Effector memory CD8-positive, alpha-beta T cell (primary cell): Measurements from ENCODE around the gene MTHFS.

Experiments used
- ATAC-seq: fragments of 150-1000 bp; cut with Tn5 transposase; replicated peaks from 2 replicates; pipeline ENCODE4 v1.10.0; 2021; ENCODE audit warnings: mild to moderate bottlenecking, moderate library complexity
- DNase-seq, 3 experiments: peaks; one replicate each; pipeline ENCODE4 v3.0.0; 2021
- H3K27ac Mint-ChIP-seq, 2 donors: one replicate each; pipeline ENCODE4 v1.8.0; 2022; ENCODE audit warnings: mild to moderate bottlenecking in 2 of 2, mixed read lengths in 2 of 2, moderate library complexity in 2 of 2
- H3K27me3 Mint-ChIP-seq, 2 donors: one replicate each; pipeline ENCODE4 v1.8.0; 2022; ENCODE audit warnings: mixed read lengths in 2 of 2
- H3K36me3 Mint-ChIP-seq: one replicate; pipeline ENCODE4 v1.8.0; 2022; ENCODE audit warnings: mild to moderate bottlenecking, moderate library complexity, mixed read lengths; ENCODE audit not compliant: insufficient read depth
- H3K4me1 Mint-ChIP-seq, 2 donors: one replicate each; pipeline ENCODE4 v1.8.0; 2022; ENCODE audit warnings: low read depth in 2 of 2, mixed read lengths in 2 of 2
- H3K4me3 Mint-ChIP-seq, 2 donors: one replicate each; pipeline ENCODE4 v1.8.0; 2022; ENCODE audit warnings: mild to moderate bottlenecking in 2 of 2, mixed read lengths in 2 of 2, moderate library complexity in 2 of 2
- H3K9me3 Mint-ChIP-seq, 2 donors: one replicate each; pipeline ENCODE4 v1.8.0; 2022; ENCODE audit warnings: mixed read lengths in 2 of 2

Gene MTHFS

DNA sequence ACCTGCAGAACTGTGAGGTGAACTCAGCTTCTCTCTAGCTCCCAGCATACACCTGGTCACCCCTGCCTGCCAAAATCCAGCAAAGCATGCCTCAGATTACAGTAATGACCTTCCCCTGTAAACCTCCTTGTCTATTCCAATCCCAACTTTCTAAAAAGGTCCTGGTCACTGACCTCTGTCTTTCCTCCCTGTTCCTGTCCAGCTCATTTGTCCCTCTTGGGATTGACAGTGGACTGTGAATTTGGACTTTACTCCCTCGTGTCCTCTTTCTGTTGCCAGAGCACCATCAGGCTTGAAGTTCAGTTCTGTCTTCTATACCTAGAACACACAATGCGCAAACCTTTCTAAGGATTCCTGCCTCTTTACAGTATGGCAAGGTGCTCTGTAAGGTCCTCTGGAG is 50.3 kb downstream of the MTHFS start:
- Mint-ChIP-seq H3K27me3 (no peaks in the 10 kb centered on the region), H3K36me3 (peaks cover 21% of the 10 kb centered on the region), H3K27ac (peak overlapping the region; percentile 39 to 62), H3K4me3 (no peak overlapping the region), H3K9me3 (no peaks in the 10 kb centered on the region), H3K4me1 (peaks cover 16 to 33% of the 10 kb centered on the region in 2 donors)
- DNase-seq (no peak), ATAC-seq (no peak)

DNA sequence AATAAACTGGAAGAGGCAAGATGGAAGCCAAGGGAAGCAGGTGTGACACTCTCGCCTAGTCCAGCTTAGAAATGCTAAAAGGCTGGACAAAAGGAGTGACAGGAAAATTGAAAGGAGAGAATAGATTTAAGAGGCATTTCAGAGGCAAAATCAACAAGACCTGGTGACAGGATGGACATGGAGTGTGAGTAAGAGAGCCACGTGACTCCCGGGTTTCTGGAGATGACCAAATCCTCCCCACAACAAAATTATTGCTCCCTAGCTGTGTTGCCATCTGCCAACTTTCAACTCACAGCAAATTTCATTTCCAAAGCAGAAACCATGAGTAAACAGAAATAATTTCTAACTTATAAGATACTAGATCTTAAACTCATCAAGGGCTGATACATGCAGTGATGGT is 52.6 kb downstream of the MTHFS start:
- ATAC-seq (no peak), DNase-seq (no peak)
- Mint-ChIP-seq H3K9me3 (no peaks in the 10 kb centered on the region), H3K27ac (peak overlapping the region in 1 of 2 donors; percentile 38), H3K4me1 (peaks cover 12 to 22% of the 10 kb centered on the region in 2 donors), H3K36me3 (peaks cover 28% of the 10 kb centered on the region), H3K4me3 (no peak overlapping the region), H3K27me3 (no peaks in the 10 kb centered on the region)

DNA sequence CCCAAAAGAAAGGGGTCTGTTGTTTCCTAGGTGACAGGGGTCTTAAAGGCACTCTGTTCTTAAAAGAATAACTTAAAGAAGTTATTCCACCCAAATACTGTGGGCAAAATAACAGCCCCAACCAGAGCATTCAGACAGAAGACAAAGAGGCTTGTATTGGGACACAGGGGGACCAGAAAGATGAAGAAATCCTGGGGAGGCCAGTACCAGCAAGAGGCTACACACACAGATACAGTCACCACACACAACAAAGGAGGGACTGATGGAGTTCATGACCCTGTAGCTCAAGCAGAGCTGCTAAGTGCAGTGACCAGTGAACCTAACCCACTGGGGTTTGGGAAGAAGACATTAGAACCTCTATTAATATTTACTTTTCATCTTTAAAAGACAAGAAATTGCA is 59.0 kb downstream of the MTHFS start:
- ATAC-seq, result no peak
- no peak overlapping the region for H3K27ac Mint-ChIP-seq
- no peaks in the 10 kb centered on the region for H3K9me3 Mint-ChIP-seq
- H3K4me3 Mint-ChIP-seq, result no peak overlapping the region
- H3K36me3 Mint-ChIP-seq, result peaks cover 26% of the 10 kb centered on the region
- DNase-seq, result no peak
- peaks cover 0 to 3% of the 10 kb centered on the region in 2 donors for H3K4me1 Mint-ChIP-seq
- H3K27me3 Mint-ChIP-seq, result no peaks in the 10 kb centered on the region

DNA sequence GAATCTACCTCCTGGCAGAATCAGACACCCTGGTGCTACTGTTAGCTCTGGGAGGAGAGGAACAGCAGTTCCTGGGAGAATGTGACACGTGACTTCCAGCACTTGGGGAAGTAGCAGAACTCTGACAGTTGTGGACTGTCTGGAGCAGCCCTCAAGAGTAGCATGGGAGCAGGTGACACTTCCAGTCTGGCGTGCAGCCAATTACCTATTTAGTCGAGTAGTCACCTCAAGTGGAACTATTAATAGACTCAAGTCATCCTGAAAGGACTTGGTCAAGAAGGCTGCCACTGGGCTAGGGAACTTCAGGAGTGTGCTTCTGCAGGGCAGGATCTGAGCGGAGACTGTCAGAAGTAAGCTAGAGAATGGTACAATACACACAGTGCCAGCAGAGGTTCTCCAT is 62.3 kb downstream of the MTHFS start:
- H3K4me3 Mint-ChIP-seq, result no peak overlapping the region
- H3K27ac Mint-ChIP-seq, result no peak overlapping the region
- peaks cover 9 to 12% of the 10 kb centered on the region in 2 donors for H3K4me1 Mint-ChIP-seq
- H3K9me3 Mint-ChIP-seq, result no peaks in the 10 kb centered on the region
- H3K27me3 Mint-ChIP-seq, result no peaks in the 10 kb centered on the region
- peaks cover 15% of the 10 kb centered on the region for H3K36me3 Mint-ChIP-seq
- DNase-seq (no peak), ATAC-seq (no peak)

DNA sequence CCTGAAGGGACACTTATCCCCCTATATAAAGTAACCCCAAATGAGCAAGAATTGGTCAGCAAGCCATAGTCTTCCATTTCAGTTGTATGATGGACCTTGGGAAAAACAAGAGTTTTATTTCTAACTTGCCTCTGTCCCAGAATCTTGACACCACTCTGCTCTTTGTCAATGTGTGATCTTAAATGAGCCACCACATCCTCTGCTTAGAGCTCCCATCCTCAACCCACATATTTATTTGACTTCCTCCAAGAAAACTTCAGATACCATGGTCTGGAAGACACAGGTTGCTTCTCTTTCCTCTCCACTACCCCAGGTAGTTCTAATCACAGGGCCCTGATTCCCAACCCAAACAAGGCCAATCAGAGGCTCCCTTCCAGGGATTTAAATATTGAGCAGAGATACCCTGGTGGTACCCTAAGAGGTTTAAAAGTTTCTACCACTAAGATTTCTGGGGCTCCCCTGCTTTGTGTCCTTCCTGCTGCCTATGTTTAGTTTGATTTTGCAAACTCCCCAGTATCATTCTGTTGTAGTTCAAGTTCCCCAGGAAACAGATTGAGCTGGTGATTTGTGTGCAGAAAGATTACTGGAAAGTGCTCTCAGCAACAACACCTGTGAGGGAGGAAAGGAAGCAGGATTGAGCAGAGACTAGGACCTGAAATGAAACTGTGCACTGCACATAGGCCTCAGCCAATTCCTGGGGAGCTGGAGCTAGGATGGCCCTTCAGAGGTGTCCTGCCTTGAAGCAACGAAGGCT is 64.3 kb downstream of the MTHFS start:
- ATAC-seq, result no peak
- Mint-ChIP-seq H3K27me3 (no peaks in the 10 kb centered on the region), H3K4me3 (no peak overlapping the region), H3K36me3 (no peaks in the 10 kb centered on the region), H3K4me1 (peaks cover 9 to 12% of the 10 kb centered on the region in 2 donors), H3K27ac (peak overlapping the region; percentile 20 to 76), H3K9me3 (no peaks in the 10 kb centered on the region)
- DNase-seq, result no peak

DNA sequence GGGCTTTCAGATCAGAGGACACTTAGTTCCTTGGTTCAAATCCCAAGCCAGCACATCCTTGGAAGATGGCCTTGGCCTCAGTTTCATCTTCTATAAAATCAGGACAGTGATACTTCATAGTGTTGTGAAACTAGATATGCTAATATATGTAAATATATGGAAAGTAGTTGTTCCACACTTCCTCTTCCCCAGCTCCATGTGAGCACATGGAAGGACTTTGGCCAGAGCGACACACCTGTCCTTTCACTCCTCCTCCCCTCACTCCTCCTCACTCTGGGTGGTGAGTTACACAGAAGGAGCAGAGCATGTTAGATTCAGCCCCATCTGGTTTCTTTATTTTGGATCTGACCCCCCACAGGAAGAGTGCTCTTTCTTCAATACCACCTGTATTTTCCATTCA is 65.2 kb downstream of the MTHFS start:
- peak overlapping the region in 1 of 2 donors; percentile 20 for H3K27ac Mint-ChIP-seq
- DNase-seq (no peak), ATAC-seq (no peak)
- no peak overlapping the region for H3K4me3 Mint-ChIP-seq
- H3K27me3 Mint-ChIP-seq, result no peaks in the 10 kb centered on the region
- no peaks in the 10 kb centered on the region for H3K36me3 Mint-ChIP-seq
- peaks cover 9 to 12% of the 10 kb centered on the region in 2 donors for H3K4me1 Mint-ChIP-seq
- H3K9me3 Mint-ChIP-seq, result no peaks in the 10 kb centered on the region

DNA sequence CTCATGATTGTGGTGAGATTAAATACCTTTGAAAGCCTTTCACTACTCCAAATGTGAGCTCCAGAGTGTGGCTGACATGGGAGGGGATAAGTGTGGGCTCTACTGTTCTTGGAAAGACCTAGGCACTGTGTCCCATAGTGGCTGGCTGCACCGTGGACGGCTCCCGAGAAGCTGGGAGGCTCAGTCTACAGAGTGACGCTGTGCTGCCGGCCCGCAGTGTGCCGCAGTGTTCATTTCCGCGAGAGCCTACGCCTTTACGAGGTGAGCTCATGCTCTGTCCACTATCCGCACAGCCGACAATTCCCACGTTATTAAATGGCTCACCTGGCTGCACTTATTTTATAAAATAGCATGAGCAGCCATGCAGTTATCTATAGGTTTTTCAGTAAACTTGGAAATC is 66.9 kb downstream of the MTHFS start:
- Mint-ChIP-seq H3K36me3 (no peaks in the 10 kb centered on the region), H3K9me3 (no peaks in the 10 kb centered on the region), H3K27ac (no peak overlapping the region), H3K27me3 (no peaks in the 10 kb centered on the region), H3K4me3 (no peak overlapping the region), H3K4me1 (peaks cover 9 to 12% of the 10 kb centered on the region in 2 donors)
- DNase-seq (no peak), ATAC-seq (no peak)

DNA sequence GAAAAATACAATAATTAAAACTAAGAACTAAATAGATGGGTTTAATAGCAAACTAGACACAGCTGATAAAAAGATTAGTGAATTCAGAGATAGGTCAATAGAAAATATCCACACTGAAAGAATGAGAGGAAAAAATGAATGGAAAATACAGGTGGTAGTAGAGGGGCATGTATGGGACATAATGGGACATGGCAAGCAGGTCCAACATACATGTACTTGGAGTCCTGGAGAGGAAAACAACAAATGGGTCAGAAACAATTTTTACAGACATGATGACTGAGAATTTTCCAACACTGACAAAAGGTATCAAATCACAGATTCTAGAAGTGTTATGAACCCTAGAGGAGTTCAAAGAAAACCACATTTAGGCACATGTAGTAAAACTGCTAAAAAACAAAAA is 68.4 kb downstream of the MTHFS start:
- no peaks in the 10 kb centered on the region for H3K9me3 Mint-ChIP-seq
- H3K4me1 Mint-ChIP-seq, result peaks cover 6 to 12% of the 10 kb centered on the region in 2 donors
- ATAC-seq (no peak), DNase-seq (no peak)
- no peaks in the 10 kb centered on the region for H3K36me3 Mint-ChIP-seq
- H3K27ac Mint-ChIP-seq, result no peak overlapping the region
- H3K4me3 Mint-ChIP-seq, result no peak overlapping the region
- no peaks in the 10 kb centered on the region for H3K27me3 Mint-ChIP-seq

DNA sequence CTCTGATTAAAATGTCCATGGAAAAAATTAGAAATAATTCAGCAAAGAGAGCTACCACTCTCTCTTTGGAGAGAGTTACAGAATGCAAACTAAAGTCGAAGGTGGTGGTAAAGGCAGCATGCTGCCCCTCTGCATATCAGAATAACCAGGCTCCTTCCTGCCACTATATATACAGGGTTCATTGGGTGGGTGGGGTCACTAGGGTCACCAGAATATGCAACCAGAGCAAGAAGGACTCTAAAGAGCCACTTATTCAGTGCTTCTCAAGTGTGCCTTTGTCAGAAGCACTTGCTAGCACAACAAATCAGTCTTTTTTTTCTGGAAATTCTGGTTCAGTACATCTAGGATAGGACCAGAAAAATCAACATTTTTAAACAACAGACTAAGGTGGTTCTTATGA is 70.0 kb downstream of the MTHFS start:
- Mint-ChIP-seq H3K4me3 (no peak overlapping the region), H3K9me3 (no peaks in the 10 kb centered on the region), H3K36me3 (no peaks in the 10 kb centered on the region), H3K4me1 (peaks cover 0 to 2% of the 10 kb centered on the region in 2 donors), H3K27ac (no peak overlapping the region), H3K27me3 (no peaks in the 10 kb centered on the region)
- DNase-seq (no peak), ATAC-seq (no peak)

DNA sequence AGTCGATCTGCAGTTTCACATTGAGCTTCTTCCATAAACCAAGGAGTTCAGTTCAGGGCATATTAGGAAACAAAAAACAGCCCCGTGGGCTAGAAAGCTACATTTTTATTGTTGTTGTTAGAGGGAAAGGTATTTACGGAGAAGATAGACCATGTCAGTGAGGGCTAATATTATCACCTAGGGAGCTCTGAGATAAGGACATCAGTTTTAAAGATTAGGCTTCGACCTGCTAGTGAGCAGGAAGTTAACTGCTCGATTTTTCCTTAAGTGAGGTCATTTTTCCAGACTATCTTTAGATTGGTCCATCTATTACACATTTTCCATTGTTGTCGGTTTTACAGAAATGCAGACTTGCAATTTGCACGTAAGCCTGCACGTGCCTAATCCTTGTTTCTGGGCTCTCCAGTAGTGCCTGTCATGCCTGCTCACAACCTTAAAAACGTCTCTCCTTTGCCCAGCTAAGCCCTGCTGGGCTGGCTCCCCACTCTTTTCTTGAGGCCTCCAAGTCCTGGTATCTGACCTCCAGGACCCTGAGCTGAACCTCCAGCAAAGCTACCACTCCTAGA is 72.6 kb downstream of the MTHFS start:
- ATAC-seq (no peak), DNase-seq (no peak)
- Mint-ChIP-seq H3K4me1 (no peaks in the 10 kb centered on the region), H3K27ac (no peak overlapping the region), H3K27me3 (no peaks in the 10 kb centered on the region), H3K4me3 (no peak overlapping the region), H3K9me3 (peaks cover 0 to 2% of the 10 kb centered on the region in 2 donors), H3K36me3 (no peaks in the 10 kb centered on the region)

DNA sequence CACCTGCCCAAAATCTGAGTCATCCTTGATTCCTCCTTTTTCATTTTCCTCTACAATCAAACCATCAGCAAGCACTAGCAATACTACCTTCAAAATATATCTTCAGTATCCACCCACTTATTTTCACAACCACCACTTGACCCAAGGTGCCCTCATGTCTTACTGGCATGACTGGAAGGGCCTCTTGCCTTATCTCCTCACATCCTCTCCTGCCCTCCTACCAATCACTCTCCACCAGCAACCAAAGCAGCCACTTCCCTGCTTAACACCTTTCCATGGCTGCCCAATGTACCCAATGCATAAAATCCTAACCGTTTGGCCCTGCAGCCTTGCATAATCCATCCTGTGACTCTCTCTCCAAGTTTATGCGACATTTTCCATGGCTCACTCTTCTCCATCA is 76.0 kb downstream of the MTHFS start:
- Mint-ChIP-seq H3K27me3 (no peaks in the 10 kb centered on the region), H3K36me3 (no peaks in the 10 kb centered on the region), H3K4me1 (no peaks in the 10 kb centered on the region), H3K4me3 (no peak overlapping the region), H3K27ac (no peak overlapping the region), H3K9me3 (peaks cover 0 to 2% of the 10 kb centered on the region in 2 donors)
- no peak for ATAC-seq
- no peak for DNase-seq

DNA sequence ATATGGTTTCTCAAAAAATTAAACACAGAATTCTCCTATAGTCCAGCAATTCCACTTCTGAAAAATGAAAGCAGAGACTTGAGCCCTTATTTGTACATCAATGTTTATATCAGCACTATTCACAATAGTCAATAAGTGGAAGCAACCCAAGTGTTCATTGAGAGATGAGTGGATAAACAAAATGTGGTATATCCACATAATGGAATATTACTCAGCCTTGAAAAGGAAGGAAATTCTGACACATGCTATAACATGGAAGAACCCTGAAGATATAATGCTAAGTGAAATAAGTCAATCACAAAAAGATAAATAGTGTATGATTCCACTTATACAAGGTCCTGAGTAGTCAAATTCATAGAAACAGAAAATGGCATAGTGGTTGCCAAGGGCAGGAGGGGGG is 76.6 kb downstream of the MTHFS start:
- Mint-ChIP-seq H3K27ac (no peak overlapping the region), H3K36me3 (no peaks in the 10 kb centered on the region), H3K4me1 (no peaks in the 10 kb centered on the region), H3K27me3 (peaks cover 0 to 5% of the 10 kb centered on the region in 2 donors), H3K4me3 (no peak overlapping the region), H3K9me3 (peaks cover 0 to 2% of the 10 kb centered on the region in 2 donors)
- no peak for ATAC-seq
- DNase-seq, result no peak

DNA sequence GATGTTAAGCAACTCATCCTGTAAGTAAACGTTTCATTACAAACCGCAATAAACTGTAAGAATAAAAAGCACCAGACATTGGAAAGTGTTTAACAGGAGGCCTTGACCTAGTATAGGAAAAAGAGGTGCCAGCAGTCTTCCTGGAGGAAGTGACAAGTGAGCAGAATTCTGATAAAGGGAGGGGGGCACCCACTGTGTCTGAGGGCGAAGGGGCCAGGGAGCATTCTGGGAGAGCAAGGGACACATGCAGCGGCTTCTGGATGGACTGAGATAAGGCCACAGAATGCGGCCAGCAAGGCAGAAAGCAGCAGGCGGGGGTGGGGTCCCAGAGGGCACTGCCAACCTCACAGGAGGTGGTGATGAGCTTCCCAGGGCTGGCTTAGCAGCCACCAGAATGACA is 80.2 kb downstream of the MTHFS start:
- Mint-ChIP-seq H3K27me3 (peaks cover 0 to 6% of the 10 kb centered on the region in 2 donors), H3K9me3 (peaks cover 0 to 2% of the 10 kb centered on the region in 2 donors), H3K36me3 (no peaks in the 10 kb centered on the region), H3K4me1 (no peaks in the 10 kb centered on the region), H3K27ac (no peak overlapping the region), H3K4me3 (no peak overlapping the region)
- ATAC-seq, result no peak
- DNase-seq, result no peak

DNA sequence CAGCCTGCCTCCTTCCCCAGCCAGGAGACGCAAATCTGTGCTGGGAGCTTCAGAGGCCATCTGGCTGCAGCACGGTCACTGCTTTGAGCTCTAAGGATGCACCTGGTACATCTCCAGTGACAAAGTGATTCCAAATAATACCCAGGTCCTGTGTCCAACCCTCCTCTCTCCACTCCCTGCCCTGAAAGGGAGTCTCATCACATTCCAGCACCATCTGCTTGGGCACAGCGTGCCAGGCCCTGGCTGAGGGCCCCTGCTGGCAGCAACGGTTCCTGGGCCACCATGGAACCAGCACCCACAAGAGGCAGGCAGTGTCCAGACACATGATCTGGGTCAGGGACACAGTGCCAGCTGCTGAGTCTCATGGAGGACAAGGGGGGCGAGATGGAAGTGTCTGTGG is 81.3 kb downstream of the MTHFS start:
- Mint-ChIP-seq H3K9me3 (peaks cover 0 to 2% of the 10 kb centered on the region in 2 donors), H3K27ac (no peak overlapping the region), H3K27me3 (peaks cover 0 to 6% of the 10 kb centered on the region in 2 donors), H3K4me3 (no peak overlapping the region), H3K36me3 (no peaks in the 10 kb centered on the region), H3K4me1 (no peaks in the 10 kb centered on the region)
- ATAC-seq, result no peak
- DNase-seq, result no peak
